NCI-H82 treated with DMSO at 0.1 percent for 48 hours (cell line): ENCODE measurements around the gene GTPBP10.

ENCODE experiments used
- DNase-seq: peaks from one replicate; lab custom pipeline; 2025; ENCODE audit not compliant: unreplicated experiment; lab: John Stamatoyannopoulos, UW

The GTPBP10 gene

GRCh38 chr7:90425376-90425775, 78.9 kb downstream of the GTPBP10 start:
- no peak for DNase-seq

GRCh38 chr7:90430614-90431460, 84.3 kb downstream of the GTPBP10 start:
- no peak for DNase-seq

- no peak for DNase-seq
These were observed 86.2 kb downstream of the GTPBP10 start for GRCh38 chr7:90432752-90433151.

- DNase-seq: no peak
These were observed 86.7 kb downstream of the GTPBP10 start for GRCh38 chr7:90433221-90433620.
